Mononuclear cell (primary cell): ENCODE results near the gene TTLL4. TPM values are rescaled to one million over a fixed set of nuclear protein-coding genes. Genes with fewer than 3 reads are reported as not detected.
A peak's percentile ranks its signal among the peaks of the same experiment; 100 is the strongest.
"Not testable (repeated sequence)": the region's sequence is repeated elsewhere in the genome, so short reads cannot be mapped to it uniquely, and the experiment has no call there.

Source experiments
- H3K27me3 ChIP-seq: 2 replicates; pipeline ENCODE4 v1.6.0; 2011; ENCODE audit warnings: low read length, control low read depth; ENCODE audit not compliant: insufficient read depth
- H3K4me1 ChIP-seq: 2 replicates; pipeline ENCODE4 v1.5.1; 2011; ENCODE audit warnings: mild to moderate bottlenecking, low read length, control low read depth; ENCODE audit not compliant: insufficient read depth
- H3K4me3 ChIP-seq: 2 replicates; pipeline ENCODE4 v1.5.1; 2011; ENCODE audit warnings: mild to moderate bottlenecking, low read length, moderate library complexity
- H3K9me3 ChIP-seq: 2 replicates; pipeline ENCODE4 v1.5.1; 2011; ENCODE audit warnings: low read depth, mild to moderate bottlenecking, control low read depth, low read length
- total RNA-seq: library from RNA; depleted of rRNA; stranded (reverse); fragments of >200 nt; gene quantifications from one replicate; pipeline ENCODE4 v1.2.3, GENCODE V29; 2012

TTLL4 gene
- total RNA-seq, result 10.4 TPM

GRCh38 chr2:218710687-218711549 lies at the start of gene TTLL4:
TSS of gene TTLL4 (plus strand) at chr2:218710835. CDS start at chr2:218737677, 26,842 bp downstream.
- Histone ChIP-seq H3K9me3 (no peaks in the 10 kb centered on the region), H3K27me3 (peaks cover 2% of the 10 kb centered on the region), H3K4me1 (peaks cover 45% of the 10 kb centered on the region), H3K4me3 (peak within 1 kb of the TSS; percentile 78)

- H3K27me3 ChIP-seq, result no peaks in the 10 kb centered on the region
- H3K9me3 ChIP-seq, result no peaks in the 10 kb centered on the region
- no peak overlapping the region for H3K4me3 ChIP-seq
- peaks cover 16% of the 10 kb centered on the region for H3K4me1 ChIP-seq
Measured at GRCh38 chr2:218662377-218662776, 48.3 kb upstream of the TTLL4 start.

GRCh38 chr2:218662827-218663226 lies 47.8 kb upstream of the TTLL4 start:
- Histone ChIP-seq H3K9me3 (no peaks in the 10 kb centered on the region), H3K4me3 (no peak overlapping the region)

GRCh38 chr2:218663901-218664300 lies 46.7 kb upstream of the TTLL4 start:
- H3K27me3 ChIP-seq, result no peaks in the 10 kb centered on the region
- H3K4me1 ChIP-seq, result peaks cover 7% of the 10 kb centered on the region
- no peak overlapping the region for H3K4me3 ChIP-seq
- H3K9me3 ChIP-seq, result no peaks in the 10 kb centered on the region

More at GRCh38 chr2:218662827-218663226, 47.8 kb upstream of the TTLL4 start:
- peaks cover 16% of the 10 kb centered on the region for H3K4me1 ChIP-seq
- no peaks in the 10 kb centered on the region for H3K27me3 ChIP-seq

GRCh38 chr2:218664653-218665052 lies 46.0 kb upstream of the TTLL4 start:
- Histone ChIP-seq H3K27me3 (no peaks in the 10 kb centered on the region), H3K4me3 (no peak overlapping the region), H3K4me1 (peaks cover 7% of the 10 kb centered on the region), H3K9me3 (no peaks in the 10 kb centered on the region)

- Histone ChIP-seq H3K27me3 (no peaks in the 10 kb centered on the region), H3K4me3 (peak overlapping the region; percentile 61), H3K4me1 (peaks cover 18% of the 10 kb centered on the region), H3K9me3 (no peaks in the 10 kb centered on the region)
Measured at GRCh38 chr2:218671097-218671653, 39.5 kb upstream of the TTLL4 start.

GRCh38 chr2:218671654-218672566 lies 38.7 kb upstream of the TTLL4 start, which contains the start of the genes RNF25 and STK36:
TSS of gene RNF25 (minus strand) at chr2:218672002. CDS start at chr2:218671970, 32 bp downstream.
TSS of gene STK36 (plus strand) at chr2:218672086. CDS start at chr2:218672830, 744 bp downstream.
- H3K4me1 ChIP-seq, result peaks cover 18% of the 10 kb centered on the region
- H3K9me3 ChIP-seq, result no peaks in the 10 kb centered on the region
- H3K27me3 ChIP-seq, result no peaks in the 10 kb centered on the region
- peak within 1 kb of the TSS; percentile 61 for H3K4me3 ChIP-seq

GRCh38 chr2:218679119-218679518 lies 31.5 kb upstream of the TTLL4 start:
- peaks cover 9% of the 10 kb centered on the region for H3K4me1 ChIP-seq
- H3K9me3 ChIP-seq, result no peaks in the 10 kb centered on the region
- H3K27me3 ChIP-seq, result no peaks in the 10 kb centered on the region
- H3K4me3 ChIP-seq, result no peak overlapping the region

GRCh38 chr2:218680061-218680460 lies 30.6 kb upstream of the TTLL4 start:
- Histone ChIP-seq H3K4me3 (no peak overlapping the region), H3K27me3 (no peaks in the 10 kb centered on the region), H3K4me1 (peaks cover 9% of the 10 kb centered on the region), H3K9me3 (no peaks in the 10 kb centered on the region)

- H3K4me3 ChIP-seq, H3K27me3 ChIP-seq, H3K9me3 ChIP-seq, H3K4me1 ChIP-seq: not testable (repeated sequence)
Measured at GRCh38 chr2:218687400-218688060, 23.1 kb upstream of the TTLL4 start.

GRCh38 chr2:218691234-218691633 lies 19.4 kb upstream of the TTLL4 start:
- Histone ChIP-seq H3K4me1 (no peaks in the 10 kb centered on the region), H3K9me3 (no peaks in the 10 kb centered on the region), H3K4me3 (no peak overlapping the region), H3K27me3 (no peaks in the 10 kb centered on the region)

GRCh38 chr2:218694405-218695145 lies 16.1 kb upstream of the TTLL4 start:
- Histone ChIP-seq H3K4me3 (no peak overlapping the region), H3K27me3 (no peaks in the 10 kb centered on the region), H3K9me3 (no peaks in the 10 kb centered on the region), H3K4me1 (no peaks in the 10 kb centered on the region)

GRCh38 chr2:218698885-218699284 lies 11.8 kb upstream of the TTLL4 start:
- no peak overlapping the region for H3K4me3 ChIP-seq
- H3K9me3 ChIP-seq, result no peaks in the 10 kb centered on the region
- no peaks in the 10 kb centered on the region for H3K27me3 ChIP-seq
- no peaks in the 10 kb centered on the region for H3K4me1 ChIP-seq

GRCh38 chr2:218701806-218702205 lies 8.8 kb upstream of the TTLL4 start:
- H3K9me3 ChIP-seq, result no peaks in the 10 kb centered on the region
- H3K27me3 ChIP-seq, result peaks cover 2% of the 10 kb centered on the region
- H3K4me3 ChIP-seq, result no peak overlapping the region
- no peaks in the 10 kb centered on the region for H3K4me1 ChIP-seq
